Urinary bladder (tissue), 4 donors: ENCODE results near the gene VTN. TPM values are rescaled to one million over a fixed set of nuclear protein-coding genes. Genes with fewer than 3 reads are reported as not detected.
A peak's percentile ranks its signal among the peaks of the same experiment; 100 is the strongest.

ENCODE experiments used
- DNase-seq: peaks from one replicate; pipeline ENCODE4 v3.0.0-alpha.2; 2015; ENCODE audit errors: extremely low spot score
- H3K27ac ChIP-seq: one replicate; pipeline ENCODE4 v1.5.1; 2013; ENCODE audit warnings: low read depth, mild to moderate bottlenecking, moderate library complexity
- H3K36me3 ChIP-seq: one replicate; pipeline ENCODE4 v1.6.1; 2013; ENCODE audit warnings: mild to moderate bottlenecking, moderate library complexity; ENCODE audit not compliant: insufficient read depth
- H3K4me1 ChIP-seq: one replicate; pipeline ENCODE4 v1.6.1; 2013; ENCODE audit warnings: mild to moderate bottlenecking, moderate library complexity; ENCODE audit not compliant: insufficient read depth
- H3K4me3 ChIP-seq: one replicate; pipeline ENCODE4 v1.5.1; 2013; ENCODE audit warnings: low read depth, low read length
- WGBS: extraction: QIAGEN DNeasy Blood & Tissue Kit; methylation state at CpG from one replicate; pipeline ENCODE4 v1.1.7; 2013; 5-methylcytosine and 5-hydroxymethylcytosine counted together
- polyA plus RNA-seq: library from polyadenylated mRNA; stranded (reverse); fragments of 200-250 nt; gene quantifications from one replicate; pipeline ENCODE4 v1.2.3, GENCODE V29; 2013
- total RNA-seq: library from RNA; depleted of rRNA; stranded (reverse); fragments of >200 nt; gene quantifications from one replicate; pipeline ENCODE4 v1.2.3, GENCODE V29; 2014
- donor health status: healthy with polysubstance abuse.
- donor health status: healthy.

The VTN gene
- total and polyA plus RNA-seq, 2 donors: 1.1 to 7.4 TPM

GRCh38 chr17:28324781-28325180 lies 45.3 kb downstream of the VTN start:
- peaks cover 2% of the 10 kb centered on the region for H3K36me3 ChIP-seq
- no peak overlapping the region for H3K27ac ChIP-seq
- WGBS: 91% methylated on average over 3 of the region's 3 CpGs
- no peak for DNase-seq
- H3K4me1 ChIP-seq: no peaks in the 10 kb centered on the region
- H3K4me3 ChIP-seq: no peak overlapping the region

GRCh38 chr17:28324267-28324745 lies 45.8 kb downstream of the VTN start:
- DNase-seq: no peak
- H3K4me1 ChIP-seq: no peaks in the 10 kb centered on the region
- H3K4me3 ChIP-seq: no peak overlapping the region
- peaks cover 2% of the 10 kb centered on the region for H3K36me3 ChIP-seq
- no peak overlapping the region for H3K27ac ChIP-seq
- 76% methylated on average over 5 of the region's 5 CpGs for WGBS

- no peak overlapping the region for H3K27ac ChIP-seq
- 63% methylated on average over 8 of the region's 8 CpGs for WGBS
- no peaks in the 10 kb centered on the region for H3K4me1 ChIP-seq
- no peak overlapping the region for H3K4me3 ChIP-seq
- DNase-seq: no peak
- no peaks in the 10 kb centered on the region for H3K36me3 ChIP-seq
These were observed 49.7 kb downstream of the VTN start for GRCh38 chr17:28320215-28321061.

GRCh38 chr17:28319598-28319935 lies 50.5 kb downstream of the VTN start:
- no peak for DNase-seq
- Histone ChIP-seq H3K4me1 (no peaks in the 10 kb centered on the region), H3K36me3 (no peaks in the 10 kb centered on the region), H3K4me3 (peak overlapping the region; percentile 38), H3K27ac (no peak overlapping the region)
- 2% methylated on average over 7 of the region's 7 CpGs for WGBS

- peak within 1 kb of the TSS; percentile 38 for H3K4me3 ChIP-seq
- no peak within 1 kb of the TSS for H3K27ac ChIP-seq
- no peaks in the 10 kb centered on the region for H3K36me3 ChIP-seq
- DNase-seq: peak; percentile 91
- H3K4me1 ChIP-seq: no peaks in the 10 kb centered on the region
- under 1% methylated on average over 72 of the region's 72 CpGs for WGBS
These were observed 51.1 kb downstream of the VTN start, which contains the start of gene TMEM97 for GRCh38 chr17:28318759-28319597. Gene TMEM97, plus strand, starts transcription at chr17:28319200. Its CDS starts 40 bp downstream, at chr17:28319240.

- Histone ChIP-seq H3K36me3 (no peaks in the 10 kb centered on the region), H3K27ac (no peak overlapping the region), H3K4me3 (peak overlapping the region; percentile 38), H3K4me1 (no peaks in the 10 kb centered on the region)
- 11% methylated on average over 40 of the region's 40 CpGs for WGBS
- no peak for DNase-seq
These were observed 51.9 kb downstream of the VTN start for GRCh38 chr17:28317966-28318758.

Other genes starting within 250 kb of the VTN start
- 62.7 TPM for gene TMEM97, start 51.1 kb downstream of the VTN start, total RNA-seq
- 16.8 TPM for gene TMEM97, start 51.1 kb downstream of the VTN start, polyA plus RNA-seq
- gene IFT20, start 34.8 kb downstream of the VTN start, total RNA-seq: 57.4 TPM
- gene IFT20, start 34.8 kb downstream of the VTN start, polyA plus RNA-seq: 45.4 TPM
- gene TNFAIP1, start 34.5 kb downstream of the VTN start, total RNA-seq: 20.4 TPM
- gene TNFAIP1, start 34.5 kb downstream of the VTN start, polyA plus RNA-seq: 27.2 TPM
- gene POLDIP2, start 12.8 kb downstream of the VTN start, total RNA-seq: 35.1 TPM
- gene POLDIP2, start 12.8 kb downstream of the VTN start, polyA plus RNA-seq: 79.6 TPM
- not detected for gene SEBOX, start 5.1 kb downstream of the VTN start, total RNA-seq
- not detected for gene SEBOX, start 5.1 kb downstream of the VTN start, polyA plus RNA-seq
- 10.2 TPM for gene SARM1, start 1.4 kb upstream of the VTN start, total RNA-seq
- 16.6 TPM for gene SARM1, start 1.4 kb upstream of the VTN start, polyA plus RNA-seq
- 11.2 TPM for gene SLC46A1, start 35.9 kb upstream of the VTN start, total RNA-seq
- gene SLC46A1, start 35.9 kb upstream of the VTN start, polyA plus RNA-seq: 7.4 TPM
- not detected for gene SLC13A2, start 103.3 kb upstream of the VTN start, total RNA-seq
- gene SLC13A2, start 103.3 kb upstream of the VTN start, polyA plus RNA-seq: 0.03 TPM
- gene FOXN1, start 136.0 kb upstream of the VTN start, total RNA-seq: 0.11 TPM
- gene FOXN1, start 136.0 kb upstream of the VTN start, polyA plus RNA-seq: 0.13 TPM
- gene UNC119, start 182.3 kb upstream of the VTN start, total RNA-seq: 15.2 TPM
- gene UNC119, start 182.3 kb upstream of the VTN start, polyA plus RNA-seq: 24.4 TPM
- 21.1 TPM for gene PIGS, start 201.2 kb upstream of the VTN start, total RNA-seq
- gene PIGS, start 201.2 kb upstream of the VTN start, polyA plus RNA-seq: 64.4 TPM
- gene ALDOC, start 206.6 kb upstream of the VTN start, total RNA-seq: 9.6 TPM
- 34.2 TPM for gene ALDOC, start 206.6 kb upstream of the VTN start, polyA plus RNA-seq
- 17.9 TPM for gene SPAG5, start 228.7 kb upstream of the VTN start, total RNA-seq
- gene SPAG5, start 228.7 kb upstream of the VTN start, polyA plus RNA-seq: 2.7 TPM
- 13.0 TPM for gene RSKR, start 243.9 kb upstream of the VTN start, total RNA-seq
- gene RSKR, start 243.9 kb upstream of the VTN start, polyA plus RNA-seq: 2.4 TPM